Measurements from ENCODE around the gene ABCA3.

- TF ChIP-seq CTCF (IDR thresholded peaks at IDR 0.05) (no peak), POLR2A (IDR thresholded peaks at IDR 0.05) (no peak)
Measured at GRCh38 chr16:2275476-2276367, 64.8 kb downstream of the ABCA3 start.

Measured in adrenal gland (tissue), 5 donors.